ENCODE data around the gene LDLRAD3. TPM values are rescaled to one million over a fixed set of nuclear protein-coding genes. Genes with fewer than 3 reads are reported as not detected.
"Not testable (repeated sequence)": the region's sequence is repeated elsewhere in the genome, so short reads cannot be mapped to it uniquely, and the experiment has no call there.

LDLRAD3 gene
- total RNA-seq, 1 donor from 2014 or later: 1.2 TPM

GRCh38 chr11:36009473-36009872 lies 65.6 kb downstream of the LDLRAD3 start:
- DNase-seq (no peak), ATAC-seq (ENCODE audit: poor library complexity) (no peak)
- intact Hi-C loops (cut with DNase I): no loop called here

GRCh38 chr11:36010010-36010740 lies 66.3 kb downstream of the LDLRAD3 start:
- ATAC-seq (ENCODE audit: poor library complexity): no peak
- no peak for DNase-seq
- intact Hi-C loops (cut with DNase I): no loop called here

- intact Hi-C loops (cut with DNase I): no loop called here
- ATAC-seq (ENCODE audit: poor library complexity) (no peak), DNase-seq (no peak)
Observed at GRCh38 chr11:36011574-36011973, 67.7 kb downstream of the LDLRAD3 start.

GRCh38 chr11:36012455-36012854 lies 68.6 kb downstream of the LDLRAD3 start:
- intact Hi-C loops (cut with DNase I): no loop called here
- DNase-seq (no peak), ATAC-seq (ENCODE audit: poor library complexity) (peak; percentile 38)

- DNase-seq: no peak
- peak; percentile 54 for ATAC-seq (ENCODE audit: poor library complexity)
- intact Hi-C loops (cut with DNase I): no loop called here
Observed at GRCh38 chr11:36012979-36013378, 69.1 kb downstream of the LDLRAD3 start.

GRCh38 chr11:36013446-36013845 lies 69.6 kb downstream of the LDLRAD3 start:
- DNase-seq; intact Hi-C loops (cut with DNase I); ATAC-seq (ENCODE audit: poor library complexity): not testable (repeated sequence)

GRCh38 chr11:36013950-36014897 lies 70.4 kb downstream of the LDLRAD3 start:
- intact Hi-C loops (cut with DNase I): no loop called here
- ATAC-seq (ENCODE audit: poor library complexity): peak; percentile 21
- no peak for DNase-seq

GRCh38 chr11:36014898-36015665 lies 71.2 kb downstream of the LDLRAD3 start:
- peak; percentile 52 for ATAC-seq (ENCODE audit: poor library complexity)
- intact Hi-C loops (cut with DNase I): no loop called here
- no peak for DNase-seq

GRCh38 chr11:36015799-36016198 lies 71.9 kb downstream of the LDLRAD3 start:
- DNase-seq (peak; percentile 72), ATAC-seq (ENCODE audit: poor library complexity) (peak; percentile 76)
- intact Hi-C loops (cut with DNase I): no loop called here

GRCh38 chr11:36016263-36016662 lies 72.4 kb downstream of the LDLRAD3 start:
- intact Hi-C loops (cut with DNase I): no loop called here
- DNase-seq (no peak), ATAC-seq (ENCODE audit: poor library complexity) (no peak)

GRCh38 chr11:36016709-36017108 lies 72.8 kb downstream of the LDLRAD3 start:
- no peak for ATAC-seq (ENCODE audit: poor library complexity)
- intact Hi-C loops (cut with DNase I): no loop called here
- no peak for DNase-seq

- ATAC-seq (ENCODE audit: poor library complexity) (no peak), DNase-seq (no peak)
- intact Hi-C loops (cut with DNase I): no loop called here
Observed at GRCh38 chr11:36019005-36019596, 75.2 kb downstream of the LDLRAD3 start.

GRCh38 chr11:36019722-36020121 lies 75.9 kb downstream of the LDLRAD3 start:
- intact Hi-C loops (cut with DNase I): loop anchor here (10.0 kb wide), 1 partner anchor 405 kb away; the partner anchor contains the start of gene FJX1
- ATAC-seq (ENCODE audit: poor library complexity) (no peak), DNase-seq (no peak)

- intact Hi-C loops (cut with DNase I): loop anchor here (10.0 kb wide), 1 partner anchor 408 kb away; the partner anchor contains the start of gene FJX1
- DNase-seq (no peak), ATAC-seq (ENCODE audit: poor library complexity) (no peak)
Observed at GRCh38 chr11:36022882-36023281, 79.0 kb downstream of the LDLRAD3 start.

GRCh38 chr11:36023922-36024321 lies 80.1 kb downstream of the LDLRAD3 start:
- intact Hi-C loops (cut with DNase I): loop anchor here (10.0 kb wide), 1 partner anchor 409 kb away; the partner anchor contains the start of gene FJX1
- ATAC-seq (ENCODE audit: poor library complexity) (no peak), DNase-seq (no peak)

GRCh38 chr11:36024716-36025115 lies 80.9 kb downstream of the LDLRAD3 start:
- ATAC-seq (ENCODE audit: poor library complexity) (no peak), DNase-seq (no peak)
- intact Hi-C loops (cut with DNase I): loop anchor here (10.0 kb wide), 1 partner anchor 410 kb away; the partner anchor contains the start of gene FJX1

GRCh38 chr11:36026315-36026968 lies 82.6 kb downstream of the LDLRAD3 start:
- intact Hi-C loops (cut with DNase I): loop anchor here (10.0 kb wide), 1 partner anchor 412 kb away; the partner anchor contains the start of gene FJX1
- ATAC-seq (ENCODE audit: poor library complexity) (no peak), DNase-seq (no peak)

- peak; percentile 49 for DNase-seq
- intact Hi-C loops (cut with DNase I): loop anchor here (10.0 kb wide), 1 partner anchor 413 kb away; the partner anchor contains the start of gene FJX1
- ATAC-seq (ENCODE audit: poor library complexity): no peak
Observed at GRCh38 chr11:36027731-36028130, 83.9 kb downstream of the LDLRAD3 start.
